DOHH2 (cell line): Measurements from ENCODE around the gene ACSM2A.
"Not testable (repeated sequence)": the region's sequence is repeated elsewhere in the genome, so short reads cannot be mapped to it uniquely, and the experiment has no call there.

Experiments
- H3F3A ChIP-seq: fragments of 200-600 bp; sonication (generic), shearing (Covaris generic); 2 replicates; pipeline ENCODE4 v1.6.0; 2016; ENCODE audit warnings: antibody characterized with exemption, mild to moderate bottlenecking; ENCODE audit not compliant: control insufficient read depth, insufficient read depth
- H3K27ac ChIP-seq: fragments of 200-600 bp; sonication (generic); 2 replicates; pipeline ENCODE4 v1.5.1; 2014; ENCODE audit warnings: low read depth, mild to moderate bottlenecking, low read length, moderate library complexity
- H3K27me3 ChIP-seq: fragments of 200-600 bp; sonication (generic); 2 replicates; pipeline ENCODE4 v1.6.1; 2014; ENCODE audit warnings: mild to moderate bottlenecking, low read length, mixed read lengths; ENCODE audit not compliant: control insufficient read depth
- H3K36me3 ChIP-seq: fragments of 200-600 bp; sonication (generic); 2 replicates; pipeline ENCODE4 v1.6.1; 2014; ENCODE audit warnings: mild to moderate bottlenecking, low read length, moderate library complexity, mixed read lengths; ENCODE audit not compliant: control insufficient read depth
- H3K4me1 ChIP-seq: fragments of 200-600 bp; sonication (generic); 2 replicates; pipeline ENCODE4 v1.6.1; 2014; ENCODE audit warnings: mild to moderate bottlenecking, low read length, mixed read lengths; ENCODE audit not compliant: control insufficient read depth
- H3K4me2 ChIP-seq: fragments of 200-600 bp; sonication (generic); 2 replicates; pipeline ENCODE4 v1.6.0; 2014; ENCODE audit warnings: mild to moderate bottlenecking, low read length, moderate library complexity
- H3K4me3 ChIP-seq: fragments of 200-600 bp; sonication (generic); 2 replicates; pipeline ENCODE4 v1.5.1; 2014; ENCODE audit warnings: mild to moderate bottlenecking, low read length, mixed read lengths
- H3K79me2 ChIP-seq: fragments of 200-600 bp; sonication (generic); 2 replicates; pipeline ENCODE4 v1.6.1; 2014; ENCODE audit warnings: mild to moderate bottlenecking, low read length, mixed read lengths; ENCODE audit not compliant: control insufficient read depth
- H3K9me2 ChIP-seq: fragments of 200-600 bp; sonication (generic); replicated peaks from 2 replicates; pipeline ENCODE4 v1.6.1; 2014; ENCODE audit warnings: mild to moderate bottlenecking, low read length, mixed read lengths; ENCODE audit not compliant: control insufficient read depth
- H3K9me3 ChIP-seq: fragments of 200-600 bp; sonication (generic); 2 replicates; pipeline ENCODE4 v1.6.1; 2014; ENCODE audit warnings: antibody characterized with exemption, low read length, mixed read lengths; ENCODE audit not compliant: control insufficient read depth, insufficient read depth
- H4K20me1 ChIP-seq: fragments of 200-600 bp; sonication (generic); 2 replicates; pipeline ENCODE4 v1.6.0; 2014; ENCODE audit warnings: low read depth, mild to moderate bottlenecking, antibody characterized with exemption, low read length, moderate library complexity; ENCODE audit not compliant: control insufficient read depth, insufficient read depth

The ACSM2A gene

DNA sequence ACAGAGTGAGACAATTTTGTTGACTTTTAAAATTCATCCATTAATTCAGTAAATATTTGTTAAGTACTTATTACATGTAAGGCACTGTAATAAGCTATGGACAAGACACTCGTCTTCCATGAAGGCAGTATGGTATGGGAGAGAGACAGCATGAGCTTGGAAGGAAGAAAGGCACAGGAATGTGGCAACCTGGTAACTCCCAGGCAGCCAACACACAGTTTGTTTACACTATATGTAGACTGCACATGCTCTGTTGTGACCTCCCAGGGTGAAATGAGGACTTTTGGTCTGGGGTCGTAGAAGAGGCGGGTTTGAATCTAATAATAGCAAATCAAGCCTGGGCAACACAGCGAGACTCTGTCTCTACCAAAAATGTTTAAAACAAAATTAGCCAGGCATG is 9.0 kb downstream of the ACSM2A start:
- not testable (repeated sequence) for H3F3A ChIP-seq, H3K36me3 ChIP-seq, H3K79me2 ChIP-seq, H3K4me1 ChIP-seq, H3K4me3 ChIP-seq, H4K20me1 ChIP-seq, H3K27me3 ChIP-seq, H3K9me3 ChIP-seq, H3K4me2 ChIP-seq, H3K27ac ChIP-seq, H3K9me2 ChIP-seq

DNA sequence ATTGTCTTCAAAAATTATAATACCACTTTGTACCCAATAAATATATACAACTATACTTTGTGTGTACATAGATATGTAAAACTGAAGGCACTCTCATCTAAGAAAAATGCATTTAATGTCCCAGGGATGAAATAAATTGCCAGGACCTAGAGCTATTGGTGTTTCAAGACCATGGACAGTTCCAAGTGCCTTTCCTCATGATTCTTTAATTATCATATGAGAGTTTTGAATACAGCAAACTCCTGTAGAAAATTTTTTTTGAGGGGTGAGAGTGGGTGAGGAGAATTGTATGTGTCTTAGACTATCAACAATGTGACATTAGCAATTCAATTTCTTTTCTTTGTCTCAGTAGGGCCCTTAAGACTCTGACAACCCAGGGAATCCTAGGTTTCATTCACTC is 17.6 kb downstream of the ACSM2A start:
- H3K9me3 ChIP-seq, H3K4me3 ChIP-seq, H3K27ac ChIP-seq, H3F3A ChIP-seq, H3K9me2 ChIP-seq, H3K36me3 ChIP-seq, H3K27me3 ChIP-seq, H3K4me2 ChIP-seq, H3K4me1 ChIP-seq, H4K20me1 ChIP-seq, H3K79me2 ChIP-seq: not testable (repeated sequence)

- H3K9me3 ChIP-seq, H3K27me3 ChIP-seq, H4K20me1 ChIP-seq, H3F3A ChIP-seq, H3K36me3 ChIP-seq, H3K4me1 ChIP-seq, H3K27ac ChIP-seq, H3K9me2 ChIP-seq, H3K4me3 ChIP-seq, H3K79me2 ChIP-seq, H3K4me2 ChIP-seq: not testable (repeated sequence)
Measured at GRCh38 chr16:20469930-20470329, 18.6 kb downstream of the ACSM2A start.

DNA sequence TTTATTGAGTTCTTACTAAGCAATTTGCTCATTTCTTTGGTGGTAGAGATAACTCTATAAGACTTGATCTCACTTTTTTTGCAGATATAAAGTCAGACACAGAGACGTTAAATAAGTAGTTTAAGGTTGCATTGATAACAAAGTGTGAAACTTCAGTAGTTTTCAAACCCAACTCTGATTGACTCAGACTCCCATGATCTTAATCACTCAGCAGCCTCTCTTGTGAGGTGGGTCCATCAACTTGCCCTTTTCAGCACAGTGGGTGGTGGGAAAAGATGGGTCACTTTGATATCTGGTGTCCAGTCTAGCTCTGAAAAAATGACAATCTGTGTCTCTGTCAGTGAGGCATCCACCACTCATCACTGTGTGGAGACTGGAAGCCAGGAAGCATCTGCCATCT is 19.4 kb downstream of the ACSM2A start:
- not testable (repeated sequence) for H3K36me3 ChIP-seq, H3K4me2 ChIP-seq, H3F3A ChIP-seq, H4K20me1 ChIP-seq, H3K4me3 ChIP-seq, H3K9me2 ChIP-seq, H3K27ac ChIP-seq, H3K9me3 ChIP-seq, H3K27me3 ChIP-seq, H3K4me1 ChIP-seq, H3K79me2 ChIP-seq

DNA sequence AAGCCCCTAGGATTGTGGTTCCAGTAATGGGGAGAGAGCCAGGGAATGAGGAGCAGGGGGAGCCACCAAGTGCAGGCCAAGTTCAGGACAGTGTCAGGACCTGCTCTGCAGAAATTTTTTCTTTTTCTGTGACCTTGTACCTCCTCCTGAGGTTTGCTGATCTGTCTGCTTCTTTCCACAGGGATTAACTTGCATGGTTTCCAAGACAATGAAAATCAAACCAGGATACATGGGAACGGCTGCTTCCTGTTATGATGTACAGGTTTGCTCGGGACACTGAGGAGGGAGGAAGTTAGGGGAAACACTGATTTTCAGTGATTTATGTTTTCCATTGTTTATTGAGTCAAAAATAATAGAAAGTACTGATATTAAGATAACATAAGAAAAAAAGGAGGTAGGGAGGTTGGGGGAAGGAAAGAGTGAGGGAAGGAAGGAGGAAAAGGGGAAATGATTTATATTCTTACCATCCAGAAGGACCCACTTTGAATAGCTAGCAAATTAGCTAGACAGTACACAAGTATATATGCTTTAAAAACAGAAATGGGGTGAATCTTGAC is 25.9 kb downstream of the ACSM2A start:
- not testable (repeated sequence) for H3K4me2 ChIP-seq, H3K36me3 ChIP-seq, H3K27ac ChIP-seq, H3F3A ChIP-seq, H3K4me1 ChIP-seq, H3K9me3 ChIP-seq, H3K79me2 ChIP-seq, H3K27me3 ChIP-seq, H3K9me2 ChIP-seq, H4K20me1 ChIP-seq, H3K4me3 ChIP-seq

GRCh38 chr16:20483989-20484388 is 32.7 kb downstream of the ACSM2A start:
- H3K36me3 ChIP-seq, H3K4me3 ChIP-seq, H4K20me1 ChIP-seq, H3K27ac ChIP-seq, H3K4me1 ChIP-seq, H3K9me3 ChIP-seq, H3K4me2 ChIP-seq, H3F3A ChIP-seq, H3K79me2 ChIP-seq, H3K27me3 ChIP-seq, H3K9me2 ChIP-seq: not testable (repeated sequence)
